ENCODE results near the gene CLEC20A. TPM values are rescaled to one million over a fixed set of nuclear protein-coding genes. Genes with fewer than 3 reads are reported as not detected.

The CLEC20A gene
- total RNA-seq, 1 donor = not detected

- no peak for TF ChIP-seq CTCF (IDR thresholded peaks at IDR 0.05; ENCODE audit: insufficient read depth, low read depth, low read length)
- no peak for DNase-seq (ENCODE audit: low read depth)
- H3K4me3 ChIP-seq (ENCODE audit: low read depth, low read length) = no peak overlapping the region
Observed at GRCh38 chr1:178495741-178496409, 889 bp downstream of the CLEC20A start.

- no peak overlapping the region for H3K4me3 ChIP-seq (ENCODE audit: low read depth, low read length)
- no peak for TF ChIP-seq CTCF (IDR thresholded peaks at IDR 0.05; ENCODE audit: insufficient read depth, low read depth, low read length)
- no peak for DNase-seq (ENCODE audit: low read depth)
Observed at GRCh38 chr1:178495158-178495557, 1.6 kb downstream of the CLEC20A start.

GRCh38 chr1:178494569-178494971 lies 2.2 kb downstream of the CLEC20A start:
- no peak for TF ChIP-seq CTCF (IDR thresholded peaks at IDR 0.05; ENCODE audit: insufficient read depth, low read depth, low read length)
- no peak overlapping the region for H3K4me3 ChIP-seq (ENCODE audit: low read depth, low read length)
- no peak for DNase-seq (ENCODE audit: low read depth)

GRCh38 chr1:178493301-178493741 lies 3.4 kb downstream of the CLEC20A start:
- no peak for TF ChIP-seq CTCF (IDR thresholded peaks at IDR 0.05; ENCODE audit: insufficient read depth, low read depth, low read length)
- H3K4me3 ChIP-seq (ENCODE audit: low read depth, low read length) = no peak overlapping the region
- DNase-seq (ENCODE audit: low read depth) = no peak

- H3K4me3 ChIP-seq (ENCODE audit: low read depth, low read length) = no peak overlapping the region
- no peak for DNase-seq (ENCODE audit: low read depth)
- TF ChIP-seq CTCF (IDR thresholded peaks at IDR 0.05; ENCODE audit: insufficient read depth, low read depth, low read length) = no peak
Observed at GRCh38 chr1:178492341-178492740, 4.4 kb downstream of the CLEC20A start.

- no peak for TF ChIP-seq CTCF (IDR thresholded peaks at IDR 0.05; ENCODE audit: insufficient read depth, low read depth, low read length)
- DNase-seq (ENCODE audit: low read depth) = no peak
- no peak overlapping the region for H3K4me3 ChIP-seq (ENCODE audit: low read depth, low read length)
Observed at GRCh38 chr1:178491721-178492120, 5.0 kb downstream of the CLEC20A start.

- DNase-seq (ENCODE audit: low read depth) = no peak
- no peak overlapping the region for H3K4me3 ChIP-seq (ENCODE audit: low read depth, low read length)
- no peak for TF ChIP-seq CTCF (IDR thresholded peaks at IDR 0.05; ENCODE audit: insufficient read depth, low read depth, low read length)
Observed at GRCh38 chr1:178490967-178491366, 5.8 kb downstream of the CLEC20A start.

All from fibroblast of villous mesenchyme (primary cell).